HEK293 (cell line): Measurements from ENCODE around the gene ADGRF1.

Source experiments
- CTCF ChIP-seq: fragments of 450-650 bp; formaldehyde crosslinking; IDR thresholded peaks from 2 replicates; pipeline ENCODE4 v1.5.1; 2016; ENCODE audit warnings: missing biosample characterization, missing genetic modification characterization
- KLF16 ChIP-seq: fragments of 450-650 bp; formaldehyde crosslinking; IDR thresholded peaks from 2 replicates; pipeline ENCODE4 v1.5.1; 2017; ENCODE audit warnings: missing biosample characterization, missing genetic modification characterization
- PBX3 ChIP-seq: sonication (generic); formaldehyde crosslinking; IDR thresholded peaks from 2 replicates; pipeline ENCODE4 v1.8.1; 2022; ENCODE audit warnings: mild to moderate bottlenecking, moderate library complexity, missing genetic modification reagents
- ZNF10 ChIP-seq: fragments of 450-650 bp; formaldehyde crosslinking; IDR thresholded peaks from 2 replicates; pipeline ENCODE4 v1.5.1; 2017; ENCODE audit warnings: missing biosample characterization, missing genetic modification characterization
- ZNF146 ChIP-seq: fragments of 450-650 bp; formaldehyde crosslinking; IDR thresholded peaks from 2 replicates; pipeline ENCODE4 v1.5.1; 2016; ENCODE audit warnings: missing biosample characterization, missing genetic modification characterization
- ZNF449 ChIP-seq: fragments of 450-650 bp; formaldehyde crosslinking; IDR thresholded peaks from 2 replicates; pipeline ENCODE4 v1.5.1; 2017; ENCODE audit warnings: missing biosample characterization, mild to moderate bottlenecking, missing genetic modification characterization, moderate library complexity
- ZNF561 ChIP-seq: fragments of 450-650 bp; IDR thresholded peaks from 2 replicates; pipeline ENCODE4 v1.5.1; 2018; ENCODE audit warnings: missing biosample characterization, missing genetic modification characterization, borderline replicate concordance
- ZNF626 ChIP-seq: fragments of 450-650 bp; sonication (Bioruptor Pico); formaldehyde crosslinking; IDR thresholded peaks from 2 replicates; pipeline ENCODE4 v1.5.1; 2018; ENCODE audit warnings: missing biosample characterization, missing genetic modification characterization, inconsistent platforms
- ZNF830 ChIP-seq: fragments of 450-650 bp; IDR thresholded peaks from 2 replicates; pipeline ENCODE4 v1.5.0; 2018; ENCODE audit warnings: missing biosample characterization, missing genetic modification characterization, low read depth, mild to moderate bottlenecking, moderate library complexity
- ZSCAN23 ChIP-seq: fragments of 450-650 bp; formaldehyde crosslinking; IDR thresholded peaks from 2 replicates; pipeline ENCODE4 v1.5.1; 2016; ENCODE audit warnings: missing biosample characterization, missing genetic modification characterization
- TF ChIP-seq, protein P1 (sequence below): fragments of 450-650 bp; formaldehyde crosslinking; optimal IDR thresholded peaks from 2 replicates; pipeline ENCODE3; 2016; ENCODE audit warnings: missing biosample characterization, mild to moderate bottlenecking, missing genetic modification characterization
- TF ChIP-seq, protein P2 (sequence below): fragments of 450-650 bp; formaldehyde crosslinking; IDR thresholded peaks from 2 replicates; pipeline ENCODE4 v1.5.1; 2016; ENCODE audit warnings: missing biosample characterization, missing genetic modification characterization

GRCh38 chr6:47048638-47049037 is 6.5 kb upstream of the ADGRF1 start:
- TF ChIP-seq KLF16 (no peak), CTCF (tag by site-specific recombination) (no peak), ZNF146 (no peak), PBX3 (CRISPR knock-in tag) (no peak), ZNF561 (tag by site-specific recombination) (no peak), ZNF449 (no peak), ZSCAN23 (no peak), ZNF830 (tag by site-specific recombination) (no peak), ZNF626 (tag by site-specific recombination) (no peak), ZNF10 (tag by site-specific recombination) (no peak)
- TF ChIP-seq, protein P1, sequence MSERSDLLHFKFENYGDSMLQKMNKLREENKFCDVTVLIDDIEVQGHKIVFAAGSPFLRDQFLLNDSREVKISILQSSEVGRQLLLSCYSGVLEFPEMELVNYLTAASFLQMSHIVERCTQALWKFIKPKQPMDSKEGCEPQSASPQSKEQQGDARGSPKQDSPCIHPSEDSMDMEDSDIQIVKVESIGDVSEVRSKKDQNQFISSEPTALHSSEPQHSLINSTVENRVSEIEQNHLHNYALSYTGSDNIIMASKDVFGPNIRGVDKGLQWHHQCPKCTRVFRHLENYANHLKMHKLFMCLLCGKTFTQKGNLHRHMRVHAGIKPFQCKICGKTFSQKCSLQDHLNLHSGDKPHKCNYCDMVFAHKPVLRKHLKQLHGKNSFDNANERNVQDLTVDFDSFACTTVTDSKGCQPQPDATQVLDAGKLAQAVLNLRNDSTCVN = no peak
- TF ChIP-seq, protein P2, sequence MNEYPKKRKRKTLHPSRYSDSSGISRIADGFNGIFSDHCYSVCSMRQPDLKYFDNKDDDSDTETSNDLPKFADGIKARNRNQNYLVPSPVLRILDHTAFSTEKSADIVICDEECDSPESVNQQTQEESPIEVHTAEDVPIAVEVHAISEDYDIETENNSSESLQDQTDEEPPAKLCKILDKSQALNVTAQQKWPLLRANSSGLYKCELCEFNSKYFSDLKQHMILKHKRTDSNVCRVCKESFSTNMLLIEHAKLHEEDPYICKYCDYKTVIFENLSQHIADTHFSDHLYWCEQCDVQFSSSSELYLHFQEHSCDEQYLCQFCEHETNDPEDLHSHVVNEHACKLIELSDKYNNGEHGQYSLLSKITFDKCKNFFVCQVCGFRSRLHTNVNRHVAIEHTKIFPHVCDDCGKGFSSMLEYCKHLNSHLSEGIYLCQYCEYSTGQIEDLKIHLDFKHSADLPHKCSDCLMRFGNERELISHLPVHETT = no peak
